ENCODE data around the gene RANGRF.

- no peak for TF ChIP-seq CTCF (IDR thresholded peaks at IDR 0.05)
- no peak for TF ChIP-seq POLR2A (IDR thresholded peaks at IDR 0.05)
Observed at GRCh38 chr17:8268550-8269298, 19.7 kb upstream of the RANGRF start.

Measured in right lobe of liver (tissue), 4 donors.